ENCODE data around the gene CCHCR1.
"Not testable (repeated sequence)": the region's sequence is repeated elsewhere in the genome, so short reads cannot be mapped to it uniquely, and the experiment has no call there.

CCHCR1 gene

GRCh38 chr6:31170987-31171671 lies 13.5 kb upstream of the CCHCR1 start:
- peaks cover 26% of the 10 kb centered on the region for H3K4me1 ChIP-seq (ENCODE audit: control insufficient read depth, insufficient read depth, low read length)
- peaks cover 38% of the 10 kb centered on the region for H3K27me3 ChIP-seq (ENCODE audit: control insufficient read depth, insufficient read depth, low read length, poor library complexity, severe bottlenecking)
- 67 to 70% methylated on average over 10 of the region's 10 CpGs for WGBS, 2 experiments
- no peaks in the 10 kb centered on the region for H3K9me3 ChIP-seq (ENCODE audit: control insufficient read depth, low read length)
- H3K36me3 ChIP-seq (ENCODE audit: control insufficient read depth, insufficient read depth, low read length) = no peaks in the 10 kb centered on the region
- H3K27ac ChIP-seq (ENCODE audit: insufficient read depth, low read depth, low read length, poor library complexity, severe bottlenecking) = no peak overlapping the region
- no peak overlapping the region for H3K4me3 ChIP-seq (ENCODE audit: insufficient read depth, low read depth, low read length)

- Histone ChIP-seq H3K36me3 (ENCODE audit: control insufficient read depth, insufficient read depth, low read length) (no peaks in the 10 kb centered on the region), H3K27me3 (ENCODE audit: control insufficient read depth, insufficient read depth, low read length, poor library complexity, severe bottlenecking) (peaks cover 38% of the 10 kb centered on the region), H3K4me3 (ENCODE audit: insufficient read depth, low read depth, low read length) (no peak within 1 kb of the TSS), H3K9me3 (ENCODE audit: control insufficient read depth, low read length) (no peaks in the 10 kb centered on the region), H3K4me1 (ENCODE audit: control insufficient read depth, insufficient read depth, low read length) (peaks cover 26% of the 10 kb centered on the region), H3K27ac (ENCODE audit: insufficient read depth, low read depth, low read length, poor library complexity, severe bottlenecking) (no peak within 1 kb of the TSS)
- WGBS, 2 experiments = 27 to 31% methylated on average over 8 to 9 of the region's 9 CpGs
Observed at GRCh38 chr6:31170600-31170881, 12.9 kb upstream of the CCHCR1 start, which contains the start of gene POU5F1. Gene POU5F1, minus strand, starts transcription at chr6:31170682. Its CDS starts 62 bp downstream, at chr6:31170620.

DNA sequence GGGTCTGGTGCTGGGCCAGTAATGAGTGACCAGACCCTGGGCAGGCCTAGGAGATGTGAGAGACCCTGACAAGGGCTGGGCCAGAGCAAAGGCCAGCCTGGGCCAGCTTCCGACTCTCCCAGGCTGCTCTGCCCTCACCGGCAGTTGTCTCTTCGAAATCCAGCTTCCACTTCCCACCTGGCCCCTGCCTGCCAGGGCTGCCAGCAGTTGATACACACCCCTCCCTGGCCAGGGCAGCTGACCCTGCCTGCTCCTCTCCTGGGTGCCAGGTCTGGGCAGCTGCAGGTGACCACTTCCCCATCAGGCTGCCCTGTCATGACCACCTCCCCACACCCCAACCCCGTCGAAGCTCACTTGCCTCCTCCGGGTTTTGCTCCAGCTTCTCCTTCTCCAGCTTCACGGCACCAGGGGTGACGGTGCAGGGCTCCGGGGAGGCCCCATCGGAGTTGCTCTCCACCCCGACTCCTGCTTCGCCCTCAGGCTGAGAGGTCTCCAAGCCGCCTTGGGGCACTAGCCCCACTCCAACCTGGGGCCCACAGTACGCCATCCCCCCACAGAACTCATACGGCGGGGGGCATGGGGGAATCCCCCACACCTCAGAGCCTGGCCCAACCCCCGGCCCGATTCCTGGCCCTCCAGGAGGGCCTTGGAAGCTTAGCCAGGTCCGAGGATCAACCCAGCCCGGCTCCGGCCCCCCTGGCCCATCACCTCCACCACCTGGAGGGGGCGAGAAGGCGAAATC lies 12.4 kb upstream of the CCHCR1 start:
- Histone ChIP-seq H3K4me1 (ENCODE audit: control insufficient read depth, insufficient read depth, low read length) (peaks cover 26% of the 10 kb centered on the region), H3K27me3 (ENCODE audit: control insufficient read depth, insufficient read depth, low read length, poor library complexity, severe bottlenecking) (peaks cover 38% of the 10 kb centered on the region)
- H3K36me3 ChIP-seq (ENCODE audit: control insufficient read depth, insufficient read depth, low read length); H3K4me3 ChIP-seq (ENCODE audit: insufficient read depth, low read depth, low read length); H3K27ac ChIP-seq (ENCODE audit: insufficient read depth, low read depth, low read length, poor library complexity, severe bottlenecking); H3K9me3 ChIP-seq (ENCODE audit: control insufficient read depth, low read length): not testable (repeated sequence)
- 24 to 26% methylated on average over 23 of the region's 23 CpGs for WGBS, 2 experiments

GRCh38 chr6:31169123-31169857 lies 11.7 kb upstream of the CCHCR1 start:
- peaks cover 38% of the 10 kb centered on the region for H3K27me3 ChIP-seq (ENCODE audit: control insufficient read depth, insufficient read depth, low read length, poor library complexity, severe bottlenecking)
- no peak overlapping the region for H3K4me3 ChIP-seq (ENCODE audit: insufficient read depth, low read depth, low read length)
- H3K36me3 ChIP-seq (ENCODE audit: control insufficient read depth, insufficient read depth, low read length) = no peaks in the 10 kb centered on the region
- no peaks in the 10 kb centered on the region for H3K9me3 ChIP-seq (ENCODE audit: control insufficient read depth, low read length)
- peaks cover 26% of the 10 kb centered on the region for H3K4me1 ChIP-seq (ENCODE audit: control insufficient read depth, insufficient read depth, low read length)
- H3K27ac ChIP-seq (ENCODE audit: insufficient read depth, low read depth, low read length, poor library complexity, severe bottlenecking) = no peak overlapping the region
- WGBS, 2 experiments = 21 to 23% methylated on average over 9 to 10 of the region's 10 CpGs

DNA sequence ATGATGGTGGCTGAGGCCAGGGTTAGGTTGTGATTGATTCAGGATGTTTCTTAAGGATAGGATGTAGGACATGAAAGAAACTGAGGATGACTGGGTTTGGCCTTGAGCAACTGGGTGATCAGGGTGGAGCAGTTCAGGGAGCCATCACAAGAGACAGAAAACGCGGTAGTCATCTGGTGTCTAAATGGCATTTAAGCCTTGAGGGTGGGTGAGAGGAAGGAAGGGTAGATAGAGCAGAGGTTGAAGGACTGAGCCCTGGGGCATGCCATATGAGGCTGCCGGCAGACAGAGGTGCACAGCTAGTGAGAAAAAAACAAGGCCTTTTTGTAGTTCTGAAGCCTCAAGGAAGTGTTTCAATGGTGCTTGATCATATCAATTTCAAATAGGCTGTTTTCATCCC lies 11.0 kb upstream of the CCHCR1 start:
- H3K27me3 ChIP-seq (ENCODE audit: control insufficient read depth, insufficient read depth, low read length, poor library complexity, severe bottlenecking) = peaks cover 38% of the 10 kb centered on the region
- no peak overlapping the region for H3K4me3 ChIP-seq (ENCODE audit: insufficient read depth, low read depth, low read length)
- no peaks in the 10 kb centered on the region for H3K36me3 ChIP-seq (ENCODE audit: control insufficient read depth, insufficient read depth, low read length)
- H3K27ac ChIP-seq (ENCODE audit: insufficient read depth, low read depth, low read length, poor library complexity, severe bottlenecking) = no peak overlapping the region
- peaks cover 26% of the 10 kb centered on the region for H3K4me1 ChIP-seq (ENCODE audit: control insufficient read depth, insufficient read depth, low read length)
- H3K9me3 ChIP-seq (ENCODE audit: control insufficient read depth, low read length) = no peaks in the 10 kb centered on the region
- WGBS, 2 experiments = 34 to 40% methylated on average over 3 of the region's 3 CpGs

DNA sequence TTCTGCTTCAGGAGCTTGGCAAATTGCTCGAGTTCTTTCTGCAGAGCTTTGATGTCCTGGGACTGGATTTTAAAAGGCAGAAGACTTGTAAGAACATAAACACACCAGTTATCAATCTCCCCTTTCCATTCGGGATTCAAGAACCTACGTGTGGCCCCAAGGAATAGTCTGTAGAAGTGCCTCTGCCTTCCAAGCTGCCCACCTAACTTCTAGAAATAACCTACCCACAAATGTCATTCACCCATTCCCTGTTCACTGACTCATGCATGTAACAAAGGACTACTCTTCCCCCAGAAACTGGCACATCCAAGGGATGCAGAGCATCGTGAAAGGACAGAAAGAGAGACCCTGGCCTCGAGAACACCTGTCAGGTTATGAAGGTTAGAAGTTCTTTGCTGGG lies 8.4 kb upstream of the CCHCR1 start:
- Histone ChIP-seq H3K4me3 (ENCODE audit: insufficient read depth, low read depth, low read length) (no peak overlapping the region), H3K36me3 (ENCODE audit: control insufficient read depth, insufficient read depth, low read length) (no peaks in the 10 kb centered on the region), H3K4me1 (ENCODE audit: control insufficient read depth, insufficient read depth, low read length) (peaks cover 7% of the 10 kb centered on the region), H3K27me3 (ENCODE audit: control insufficient read depth, insufficient read depth, low read length, poor library complexity, severe bottlenecking) (peaks cover 27% of the 10 kb centered on the region), H3K9me3 (ENCODE audit: control insufficient read depth, low read length) (no peaks in the 10 kb centered on the region), H3K27ac (ENCODE audit: insufficient read depth, low read depth, low read length, poor library complexity, severe bottlenecking) (no peak overlapping the region)
- whole genome bisulfite sequencing, 2 experiments = 82 to 88% methylated on average over 5 of the region's 5 CpGs

DNA sequence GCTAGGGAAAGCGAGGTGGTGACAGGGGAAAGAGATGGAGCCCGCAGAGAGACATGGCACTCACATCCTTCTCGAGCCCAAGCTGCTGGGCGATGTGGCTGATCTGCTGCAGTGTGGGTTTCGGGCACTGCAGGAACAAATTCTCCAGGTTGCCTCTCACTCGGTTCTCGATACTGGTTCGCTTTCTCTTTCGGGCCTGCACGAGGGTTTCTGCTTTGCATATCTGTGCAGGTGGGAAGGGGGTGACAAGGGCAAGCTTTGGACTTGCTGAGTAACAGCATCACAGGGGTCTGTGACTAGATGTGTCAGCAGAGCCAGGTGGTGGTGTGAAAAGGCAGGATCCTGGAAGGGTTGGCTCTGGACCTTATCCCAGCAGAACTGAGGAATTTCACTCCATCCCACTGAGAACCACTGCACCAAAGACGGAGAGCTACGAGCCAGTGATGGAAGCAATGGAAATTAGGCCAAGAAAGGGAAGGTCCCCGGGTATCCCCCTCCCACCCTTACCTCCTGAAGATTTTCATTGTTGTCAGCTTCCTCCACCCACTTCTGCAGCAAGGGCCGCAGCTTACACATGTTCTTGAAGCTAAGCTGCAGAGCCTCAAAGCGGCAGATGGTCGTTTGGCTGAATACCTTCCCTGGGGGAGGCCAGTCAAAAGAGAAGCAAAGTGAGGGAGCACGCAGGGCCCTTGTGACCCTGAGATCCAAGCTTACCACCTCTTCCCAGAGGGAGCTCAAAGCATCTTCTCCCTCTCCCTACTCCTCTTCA lies 7.6 kb upstream of the CCHCR1 start:
- H3K4me3 ChIP-seq (ENCODE audit: insufficient read depth, low read depth, low read length); H3K36me3 ChIP-seq (ENCODE audit: control insufficient read depth, insufficient read depth, low read length); H3K27ac ChIP-seq (ENCODE audit: insufficient read depth, low read depth, low read length, poor library complexity, severe bottlenecking); H3K4me1 ChIP-seq (ENCODE audit: control insufficient read depth, insufficient read depth, low read length); H3K9me3 ChIP-seq (ENCODE audit: control insufficient read depth, low read length): not testable (repeated sequence)
- peaks cover 20% of the 10 kb centered on the region for H3K27me3 ChIP-seq (ENCODE audit: control insufficient read depth, insufficient read depth, low read length, poor library complexity, severe bottlenecking)
- 53 to 58% methylated on average over 17 of the region's 17 CpGs for WGBS, 2 experiments

- H3K9me3 ChIP-seq (ENCODE audit: control insufficient read depth, low read length); H3K36me3 ChIP-seq (ENCODE audit: control insufficient read depth, insufficient read depth, low read length); H3K4me1 ChIP-seq (ENCODE audit: control insufficient read depth, insufficient read depth, low read length); H3K4me3 ChIP-seq (ENCODE audit: insufficient read depth, low read depth, low read length); H3K27ac ChIP-seq (ENCODE audit: insufficient read depth, low read depth, low read length, poor library complexity, severe bottlenecking): not testable (repeated sequence)
- WGBS, 2 experiments = 90 to 92% methylated on average over 7 of the region's 9 CpGs
- peaks cover 16% of the 10 kb centered on the region for H3K27me3 ChIP-seq (ENCODE audit: control insufficient read depth, insufficient read depth, low read length, poor library complexity, severe bottlenecking)
Observed at GRCh38 chr6:31164475-31165063, 7.0 kb upstream of the CCHCR1 start.

- no peaks in the 10 kb centered on the region for H3K9me3 ChIP-seq (ENCODE audit: control insufficient read depth, low read length)
Observed at GRCh38 chr6:31163922-31164321, 6.3 kb upstream of the CCHCR1 start.

More at GRCh38 chr6:31163922-31164321, 6.3 kb upstream of the CCHCR1 start:
- no peaks in the 10 kb centered on the region for H3K36me3 ChIP-seq (ENCODE audit: control insufficient read depth, insufficient read depth, low read length)
- peaks cover 16% of the 10 kb centered on the region for H3K27me3 ChIP-seq (ENCODE audit: control insufficient read depth, insufficient read depth, low read length, poor library complexity, severe bottlenecking)
- no peaks in the 10 kb centered on the region for H3K4me1 ChIP-seq (ENCODE audit: control insufficient read depth, insufficient read depth, low read length)
- H3K4me3 ChIP-seq (ENCODE audit: insufficient read depth, low read depth, low read length) = no peak overlapping the region
- H3K27ac ChIP-seq (ENCODE audit: insufficient read depth, low read depth, low read length, poor library complexity, severe bottlenecking) = no peak overlapping the region

Data from ectodermal cell (in vitro differentiated cells).